HepG2 (cell line): Measurements from ENCODE around the gene SMCHD1. TPM values are rescaled to one million over a fixed set of nuclear protein-coding genes. Genes with fewer than 3 reads are reported as not detected.

Experiments used
- AHR ChIP-seq: IDR thresholded peaks from 2 replicates; pipeline ENCODE4 v1.6.1; 2018; ENCODE audit warnings: missing genetic modification reagents, missing compliant biosample characterization
- ARNTL ChIP-seq: sonication (generic); formaldehyde crosslinking; IDR thresholded peaks from 2 replicates; pipeline ENCODE4 v1.4.0; 2020; ENCODE audit warnings: mild to moderate bottlenecking, missing genetic modification reagents
- ATF7-NPFF ChIP-seq: sonication (generic); formaldehyde crosslinking; IDR thresholded peaks from 2 replicates; pipeline ENCODE4 v1.8.1; 2023; ENCODE audit warnings: mild to moderate bottlenecking, low read depth, missing genetic modification reagents, moderate library complexity
- BRD4 ChIP-seq: sonication (generic); formaldehyde crosslinking; IDR thresholded peaks from 2 replicates; pipeline ENCODE4 v1.4.0; 2020; ENCODE audit warnings: missing genetic modification reagents
- CENPX ChIP-seq: sonication (generic); formaldehyde crosslinking; IDR thresholded peaks from 2 replicates; pipeline ENCODE4 v1.9.0; 2021; ENCODE audit warnings: mild to moderate bottlenecking, missing genetic modification reagents, moderate library complexity
- FOXP4 ChIP-seq: sonication (generic); formaldehyde crosslinking; IDR thresholded peaks from 2 replicates; pipeline ENCODE4 v1.4.0; 2020; ENCODE audit warnings: missing genetic modification reagents
- GATA4 ChIP-seq: sonication (generic); IDR thresholded peaks from 2 replicates; pipeline ENCODE4 v1.6.1; 2016; ENCODE audit warnings: antibody characterized with exemption, low read depth, borderline replicate concordance
- GTF3A ChIP-seq: sonication (generic); formaldehyde crosslinking; conservative IDR thresholded peaks from 2 replicates; pipeline ENCODE4 v1.4.0; 2020; ENCODE audit warnings: mild to moderate bottlenecking, missing genetic modification reagents
- HINFP ChIP-seq: sonication (generic); formaldehyde crosslinking; IDR thresholded peaks from 2 replicates; pipeline ENCODE4 v1.4.0; 2020; ENCODE audit warnings: low read depth, mild to moderate bottlenecking, missing genetic modification reagents
- KLF15 ChIP-seq: sonication (generic); formaldehyde crosslinking; IDR thresholded peaks from 2 replicates; pipeline ENCODE4 v1.8.1; 2023; ENCODE audit warnings: borderline replicate concordance, mild to moderate bottlenecking, inconsistent platforms, missing genetic modification reagents, mixed read lengths
- MZF1 ChIP-seq: sonication (generic); formaldehyde crosslinking; IDR thresholded peaks from 2 replicates; pipeline ENCODE4 v1.8.1; 2023; ENCODE audit warnings: mild to moderate bottlenecking, missing genetic modification reagents, borderline replicate concordance
- POGZ ChIP-seq: sonication (generic); formaldehyde crosslinking; IDR thresholded peaks from 2 replicates; pipeline ENCODE4 v1.4.0; 2020; ENCODE audit warnings: mild to moderate bottlenecking, missing genetic modification reagents
- RBAK ChIP-seq: sonication (generic); formaldehyde crosslinking; IDR thresholded peaks from 2 replicates; pipeline ENCODE4 v1.5.1; 2020; ENCODE audit warnings: mild to moderate bottlenecking, missing genetic modification reagents
- REST ChIP-seq, 2 experiments: IDR thresholded peaks; 2 replicates each; pipeline ENCODE4 v1.6.1; 2011 to 2012; ENCODE audit warnings: low read length in 2 of 2, borderline replicate concordance in 1 of 2, low read depth in 1 of 2, mild to moderate bottlenecking in 1 of 2, moderate library complexity in 1 of 2
- SPEN ChIP-seq: sonication (generic); formaldehyde crosslinking; IDR thresholded peaks from 2 replicates; pipeline ENCODE4 v1.5.1; 2020; ENCODE audit warnings: low read depth, mild to moderate bottlenecking, missing genetic modification reagents
- YY1 ChIP-seq: IDR thresholded peaks from 2 replicates; pipeline ENCODE4 v1.6.1; 2011; ENCODE audit warnings: low read length, low read depth, moderate library complexity, mild to moderate bottlenecking; ENCODE audit not compliant: insufficient read depth, insufficient replicate concordance
- ZBED4 ChIP-seq: sonication (generic); formaldehyde crosslinking; IDR thresholded peaks from 2 replicates; pipeline ENCODE4 v1.4.0; 2020; ENCODE audit warnings: missing genetic modification reagents, borderline replicate concordance
- ZNF34 ChIP-seq: sonication (generic); formaldehyde crosslinking; IDR thresholded peaks from 2 replicates; pipeline ENCODE4 v1.4.0; 2020; ENCODE audit warnings: mild to moderate bottlenecking, missing genetic modification reagents, borderline replicate concordance
- ZNF879 ChIP-seq: sonication (generic); formaldehyde crosslinking; IDR thresholded peaks from 2 replicates; pipeline ENCODE4 v1.8.1; 2023; ENCODE audit warnings: missing genetic modification reagents
- ZSCAN31 ChIP-seq: sonication (generic); formaldehyde crosslinking; IDR thresholded peaks from 2 replicates; pipeline ENCODE4 v1.5.0; 2020; ENCODE audit warnings: low read depth, mild to moderate bottlenecking, missing genetic modification reagents
- polyA plus RNA-seq, 8 experiments: library from polyadenylated mRNA; depleted of rRNA in 3 of 8; stranded (reverse) in 7 of 8; unstranded in 1 of 8; fragments of >200 nt; fragmentation: Illumina TruSeq in 4 of 8; extraction: Trizol in 4 of 8; gene quantifications; 2 replicates each; pipeline versions ENCODE4 v1.2.1 to v1.2.3, GENCODE V29; 2011 to 2016; ENCODE audit warnings: low read depth in 4 of 8, missing spikeins in 1 of 8, mixed read lengths in 1 of 8; ENCODE audit not compliant: insufficient read depth in 1 of 8
- total RNA-seq, 5 experiments: library from RNA; depleted of rRNA; stranded (reverse); fragments of >200 nt; fragmentation: Illumina TruSeq; extraction: Trizol; gene quantifications; 2 replicates each; pipeline ENCODE4 v1.2.3, GENCODE V29; 2016; ENCODE audit warnings: low read depth in 1 of 5

SMCHD1 gene
- total and polyA plus RNA-seq, 2 of the 13 experiments (the other 11 are each of a cell fraction or from before 2014, with no cell fraction given), result 21.4 to 93.6 TPM

GRCh38 chr18:2655954-2656236 lies 369 bp downstream of the SMCHD1 start (continued):
- no peak for TF ChIP-seq FOXP4 (CRISPR knock-in tag)
- TF ChIP-seq ZSCAN31 (CRISPR knock-in tag), result no peak
- peak; percentile 67 for TF ChIP-seq YY1
- no peak for TF ChIP-seq ZNF34 (CRISPR knock-in tag)
- TF ChIP-seq SPEN, result peak; percentile 15; the same call in 1 of the 2 replicates
- no peak for TF ChIP-seq CENPX (CRISPR knock-in tag)
- TF ChIP-seq GTF3A (CRISPR knock-in tag), result no peak
- TF ChIP-seq ZNF879 (CRISPR knock-in tag), result no peak
- 0 out of 2 replicates have a peak, but pooled peaks have one; percentile 51 for TF ChIP-seq KLF15 (CRISPR knock-in tag)
- TF ChIP-seq ATF7-NPFF (CRISPR knock-in tag), result no peak
- TF ChIP-seq POGZ, result no peak
- TF ChIP-seq ARNTL (CRISPR knock-in tag), result no peak; the same call in 1 of the 2 replicates
- no peak for TF ChIP-seq BRD4 (CRISPR knock-in tag)
- no peak for TF ChIP-seq RBAK (CRISPR knock-in tag)
- no peak for TF ChIP-seq ZBED4
- no peak for TF ChIP-seq AHR (CRISPR knock-in tag)
- no peak for TF ChIP-seq MZF1
- TF ChIP-seq HINFP (CRISPR knock-in tag), result no peak
- no peak for TF ChIP-seq REST (IDR thresholded peaks at IDR 0.05; ENCODE audit: borderline replicate concordance in 1 of 2, low read depth in 1 of 2, low read length in 2 of 2)
- TF ChIP-seq GATA4, result no peak
